ENCODE results near the gene KLHL29.

Gene KLHL29

DNA sequence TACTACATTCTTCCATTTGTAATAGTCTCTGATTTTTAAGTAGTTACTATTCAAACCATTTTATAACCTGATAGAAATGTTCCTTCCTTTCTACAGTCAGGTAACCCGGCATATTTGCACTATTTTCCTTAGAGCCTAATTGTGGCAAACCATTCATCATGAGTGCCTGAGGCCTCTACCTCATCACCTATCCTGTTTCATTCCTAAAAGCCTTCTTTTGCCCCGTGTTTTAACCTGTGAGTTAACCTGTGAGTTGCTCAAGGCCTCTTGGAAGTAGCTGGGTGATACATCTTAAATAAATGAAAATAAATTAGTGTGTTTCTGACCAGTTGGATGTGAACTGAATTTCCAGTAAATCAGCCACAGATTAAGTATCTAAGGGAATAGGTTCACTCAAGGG lies 6.5 kb upstream of the KLHL29 start:
- no peak overlapping the region for H3K4me3 ChIP-seq (ENCODE audit: low read depth, low read length)
- TF ChIP-seq, protein P1, sequence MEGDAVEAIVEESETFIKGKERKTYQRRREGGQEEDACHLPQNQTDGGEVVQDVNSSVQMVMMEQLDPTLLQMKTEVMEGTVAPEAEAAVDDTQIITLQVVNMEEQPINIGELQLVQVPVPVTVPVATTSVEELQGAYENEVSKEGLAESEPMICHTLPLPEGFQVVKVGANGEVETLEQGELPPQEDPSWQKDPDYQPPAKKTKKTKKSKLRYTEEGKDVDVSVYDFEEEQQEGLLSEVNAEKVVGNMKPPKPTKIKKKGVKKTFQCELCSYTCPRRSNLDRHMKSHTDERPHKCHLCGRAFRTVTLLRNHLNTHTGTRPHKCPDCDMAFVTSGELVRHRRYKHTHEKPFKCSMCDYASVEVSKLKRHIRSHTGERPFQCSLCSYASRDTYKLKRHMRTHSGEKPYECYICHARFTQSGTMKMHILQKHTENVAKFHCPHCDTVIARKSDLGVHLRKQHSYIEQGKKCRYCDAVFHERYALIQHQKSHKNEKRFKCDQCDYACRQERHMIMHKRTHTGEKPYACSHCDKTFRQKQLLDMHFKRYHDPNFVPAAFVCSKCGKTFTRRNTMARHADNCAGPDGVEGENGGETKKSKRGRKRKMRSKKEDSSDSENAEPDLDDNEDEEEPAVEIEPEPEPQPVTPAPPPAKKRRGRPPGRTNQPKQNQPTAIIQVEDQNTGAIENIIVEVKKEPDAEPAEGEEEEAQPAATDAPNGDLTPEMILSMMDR (IDR thresholded peaks at IDR 0.05; ENCODE audit: low read depth, low read length, missing control alignments) = no peak
- in situ Hi-C loops (cut with HindIII; ENCODE audit: low sequenced_read_pairs) = no loop called here
- no peak for DNase-seq (ENCODE audit: low read depth)

DNA sequence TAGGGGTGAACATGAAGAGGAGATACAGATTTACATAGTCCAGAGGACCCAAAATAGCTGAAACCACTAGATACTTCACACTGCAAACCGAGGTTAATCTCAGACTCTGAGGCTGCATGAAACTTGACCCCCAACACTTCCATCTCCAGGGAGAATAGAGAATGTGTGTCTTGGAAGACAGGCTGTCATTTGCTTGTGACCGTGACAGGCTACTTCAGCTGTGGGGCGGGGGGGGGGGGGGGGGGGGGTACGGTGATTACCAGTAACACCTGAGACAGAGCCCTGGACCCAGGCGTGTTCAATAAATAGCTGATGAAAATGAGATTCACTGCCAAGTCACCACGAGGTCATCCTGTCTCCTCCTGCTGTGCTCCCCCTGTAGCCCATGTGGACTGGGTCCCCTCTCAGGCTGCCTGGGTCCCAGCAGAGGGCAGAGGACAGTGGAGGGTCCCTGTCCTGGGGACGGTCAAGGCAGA lies 5.7 kb upstream of the KLHL29 start:
- no peak for DNase-seq (ENCODE audit: low read depth)
- in situ Hi-C loops (cut with HindIII; ENCODE audit: low sequenced_read_pairs) = no loop called here
- no peak overlapping the region for H3K4me3 ChIP-seq (ENCODE audit: low read depth, low read length)
- TF ChIP-seq, protein P1 (IDR thresholded peaks at IDR 0.05; ENCODE audit: low read depth, low read length, missing control alignments) = no peak

DNA sequence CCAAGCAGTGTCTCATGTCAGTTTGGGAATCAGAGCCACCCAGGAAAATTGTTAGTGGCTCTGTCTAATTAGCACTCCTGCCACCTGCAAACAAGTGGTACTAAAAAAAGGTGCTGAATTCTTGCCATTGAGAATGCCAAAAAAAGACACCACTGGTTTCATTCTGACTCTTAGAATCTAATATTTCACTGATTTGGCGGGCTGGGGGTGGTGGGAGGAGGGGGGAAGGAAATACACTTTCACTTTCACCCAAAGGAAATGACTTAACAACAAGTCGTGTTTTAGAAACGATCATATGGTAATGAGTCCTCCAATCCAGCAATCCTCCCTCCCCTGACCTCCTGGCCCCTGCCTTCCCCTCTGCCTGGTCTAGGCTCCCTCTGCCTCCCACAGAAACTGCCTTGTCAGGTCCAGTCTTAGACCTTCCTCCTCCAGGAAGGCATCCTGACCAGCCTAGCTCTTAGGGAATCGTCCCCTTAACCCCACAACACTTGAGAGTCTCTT lies 4.4 kb upstream of the KLHL29 start:
- H3K4me3 ChIP-seq (ENCODE audit: low read depth, low read length) = no peak overlapping the region
- no peak for DNase-seq (ENCODE audit: low read depth)
- TF ChIP-seq, protein P1 (IDR thresholded peaks at IDR 0.05; ENCODE audit: low read depth, low read length, missing control alignments) = no peak
- in situ Hi-C loops (cut with HindIII; ENCODE audit: low sequenced_read_pairs) = no loop called here

DNA sequence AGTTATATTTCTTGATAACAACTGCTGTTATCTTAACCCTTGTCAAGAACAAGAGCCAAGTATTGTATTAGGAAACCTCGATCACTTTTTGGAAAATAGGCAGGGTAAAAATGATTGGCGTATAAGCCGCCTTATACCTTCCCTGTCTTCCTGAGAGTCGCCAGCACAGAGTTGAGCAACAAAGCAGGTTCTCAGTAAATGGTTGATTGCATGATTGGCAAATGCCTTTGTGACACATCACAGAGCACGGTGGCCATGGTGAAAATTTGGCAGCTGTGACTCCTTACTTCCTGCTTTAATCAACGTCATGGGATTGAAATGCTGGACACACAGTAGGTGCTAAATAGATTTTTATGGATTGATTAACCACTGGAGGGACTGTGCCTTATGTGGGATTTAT lies 3.9 kb upstream of the KLHL29 start:
- DNase-seq (ENCODE audit: low read depth) = peak; percentile 20
- no peak overlapping the region for H3K4me3 ChIP-seq (ENCODE audit: low read depth, low read length)
- TF ChIP-seq, protein P1 (IDR thresholded peaks at IDR 0.05; ENCODE audit: low read depth, low read length, missing control alignments) = no peak
- in situ Hi-C loops (cut with HindIII; ENCODE audit: low sequenced_read_pairs) = no loop called here

DNA sequence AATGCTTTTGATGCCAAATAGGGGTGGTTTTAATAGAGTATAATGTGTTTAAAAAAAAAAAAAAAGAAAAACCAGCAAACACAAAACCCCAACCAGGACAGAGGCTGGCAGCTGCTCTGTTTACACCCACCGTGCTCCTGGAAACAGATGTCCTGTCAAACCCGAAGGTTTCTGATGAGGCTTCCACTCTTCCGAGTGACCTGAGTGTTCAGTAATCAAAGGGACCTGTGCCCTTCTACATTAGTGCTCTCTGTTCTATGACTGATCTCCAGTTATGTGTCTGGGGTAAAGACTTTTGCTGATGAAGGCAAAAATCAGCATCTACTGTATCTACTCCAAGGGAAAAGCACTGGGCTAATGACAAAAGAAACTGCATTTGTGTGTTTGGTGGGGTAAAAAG lies 3.5 kb upstream of the KLHL29 start:
- no peak overlapping the region for H3K4me3 ChIP-seq (ENCODE audit: low read depth, low read length)
- TF ChIP-seq, protein P1 (IDR thresholded peaks at IDR 0.05; ENCODE audit: low read depth, low read length, missing control alignments) = no peak
- in situ Hi-C loops (cut with HindIII; ENCODE audit: low sequenced_read_pairs) = no loop called here
- no peak for DNase-seq (ENCODE audit: low read depth)

DNA sequence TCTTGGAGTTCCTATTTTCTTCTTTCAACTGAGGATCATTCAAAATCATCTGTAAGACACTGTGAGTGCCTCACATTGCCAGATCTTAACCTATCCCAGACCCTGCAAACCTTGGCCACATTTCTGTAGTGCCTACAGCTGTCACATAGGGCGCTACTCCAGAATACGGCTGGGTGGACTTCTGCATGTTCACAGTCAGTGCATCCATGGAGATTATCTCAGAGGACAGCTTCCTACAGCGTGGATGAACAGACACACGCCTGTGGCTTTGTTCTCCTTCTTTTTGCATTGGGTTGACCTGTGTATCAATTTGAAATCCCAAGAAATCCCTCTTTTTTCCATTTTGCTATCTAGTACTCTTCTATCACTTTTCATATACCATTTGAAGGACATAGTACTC lies 1.9 kb upstream of the KLHL29 start:
- H3K4me3 ChIP-seq (ENCODE audit: low read depth, low read length) = no peak overlapping the region
- DNase-seq (ENCODE audit: low read depth) = no peak
- in situ Hi-C loops (cut with HindIII; ENCODE audit: low sequenced_read_pairs) = no loop called here
- TF ChIP-seq, protein P1 (IDR thresholded peaks at IDR 0.05; ENCODE audit: low read depth, low read length, missing control alignments) = no peak
